AG10803 (cell line): ENCODE measurements around the gene TTLL10.

Experiments
- DNase-seq: peaks from one replicate; pipeline ENCODE4 v3.0.0; 2010; ENCODE audit warnings: low read depth
- H3K4me3 ChIP-seq: 2 replicates; pipeline ENCODE4 v1.5.1; 2011; ENCODE audit warnings: mild to moderate bottlenecking, low read length, control low read depth
- CTCF ChIP-seq: conservative IDR thresholded peaks from 2 replicates; pipeline ENCODE4 v1.5.1; 2011; ENCODE audit warnings: mild to moderate bottlenecking, low read length, control low read depth, inconsistent platforms

Gene TTLL10

GRCh38 chr1:1223891-1224290 lies 50.2 kb downstream of the TTLL10 start:
- DNase-seq = no peak
- TF ChIP-seq CTCF = no peak
- H3K4me3 ChIP-seq = no peak overlapping the region

- no peak for TF ChIP-seq CTCF
- no peak for DNase-seq
- no peak overlapping the region for H3K4me3 ChIP-seq
These were observed 51.7 kb downstream of the TTLL10 start for GRCh38 chr1:1225238-1225845.

- DNase-seq = no peak
- TF ChIP-seq CTCF = no peak
- no peak overlapping the region for H3K4me3 ChIP-seq
These were observed 52.2 kb downstream of the TTLL10 start for GRCh38 chr1:1225913-1226312.

GRCh38 chr1:1226566-1227362 lies 53.1 kb downstream of the TTLL10 start:
- TF ChIP-seq CTCF = no peak
- H3K4me3 ChIP-seq = no peak overlapping the region
- DNase-seq = no peak

GRCh38 chr1:1227386-1227785 lies 53.7 kb downstream of the TTLL10 start:
- H3K4me3 ChIP-seq = no peak overlapping the region
- TF ChIP-seq CTCF = no peak
- no peak for DNase-seq

GRCh38 chr1:1228187-1228586 lies 54.5 kb downstream of the TTLL10 start:
- TF ChIP-seq CTCF = no peak
- no peak overlapping the region for H3K4me3 ChIP-seq
- DNase-seq = no peak

GRCh38 chr1:1228596-1229321 lies 55.1 kb downstream of the TTLL10 start:
- no peak for DNase-seq
- no peak overlapping the region for H3K4me3 ChIP-seq
- no peak for TF ChIP-seq CTCF
